ENCODE measurements around the gene C5orf24.

GRCh38 chr5:134878403-134878802 lies 32.6 kb downstream of the C5orf24 start:
- TF ChIP-seq CTCF (conservative IDR thresholded peaks at IDR 0.05; ENCODE audit: low read depth, low read length) (no peak), EZH2 (IDR thresholded peaks at IDR 0.05; ENCODE audit: borderline replicate concordance, low read depth, low read length, poor library complexity, severe bottlenecking) (no peak)

All from A673 (cell line).